ENCODE results near the gene PPP1R37. TPM values are rescaled to one million over a fixed set of nuclear protein-coding genes. Genes with fewer than 3 reads are reported as not detected.

The PPP1R37 gene
- total and polyA plus RNA-seq, 4 donors, result 1.8 to 10.4 (median 9.3) TPM

DNA sequence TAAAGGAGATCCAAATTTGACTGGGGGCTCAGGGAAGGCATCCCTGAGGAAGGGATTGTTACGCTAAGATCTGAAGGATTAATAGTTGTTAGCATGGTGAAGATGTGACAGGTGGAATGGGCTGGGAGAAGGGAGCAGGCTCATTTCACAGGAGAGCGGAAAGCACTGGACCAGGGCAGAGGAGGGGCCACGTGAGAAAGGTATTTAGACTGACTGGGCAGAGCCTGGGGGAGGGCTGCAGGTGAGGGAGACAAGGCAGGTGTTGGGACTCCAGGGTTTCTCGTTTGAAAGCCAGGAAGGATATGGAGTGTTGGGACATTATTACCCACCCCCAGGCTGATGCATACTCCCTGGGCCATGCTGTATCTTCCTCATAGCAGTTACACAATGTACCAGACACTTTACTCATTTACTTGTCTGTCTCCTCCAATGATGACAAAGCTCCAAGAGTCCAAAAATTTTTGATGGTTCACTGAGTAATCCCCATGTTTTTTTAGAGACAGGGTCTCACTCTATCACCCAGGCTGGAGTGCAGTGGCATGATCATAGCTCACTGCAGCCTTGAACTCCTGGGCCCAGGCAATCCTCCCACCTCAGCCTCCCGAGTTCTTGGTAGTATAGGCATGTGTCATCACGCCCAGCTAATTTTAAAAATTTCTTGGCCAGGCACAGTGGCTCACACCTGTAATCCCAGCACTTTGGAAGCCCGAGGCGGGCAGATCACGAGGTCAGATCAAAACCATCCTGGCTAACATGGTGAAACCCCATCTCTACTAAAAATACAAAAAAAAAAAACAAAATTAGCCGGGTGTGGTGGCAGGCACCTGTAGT is 82.8 kb downstream of the PPP1R37 start (continued):
- TF ChIP-seq SP1 (IDR thresholded peaks at IDR 0.05), result no peak
- no peak for TF ChIP-seq JUND (IDR thresholded peaks at IDR 0.05)

DNA sequence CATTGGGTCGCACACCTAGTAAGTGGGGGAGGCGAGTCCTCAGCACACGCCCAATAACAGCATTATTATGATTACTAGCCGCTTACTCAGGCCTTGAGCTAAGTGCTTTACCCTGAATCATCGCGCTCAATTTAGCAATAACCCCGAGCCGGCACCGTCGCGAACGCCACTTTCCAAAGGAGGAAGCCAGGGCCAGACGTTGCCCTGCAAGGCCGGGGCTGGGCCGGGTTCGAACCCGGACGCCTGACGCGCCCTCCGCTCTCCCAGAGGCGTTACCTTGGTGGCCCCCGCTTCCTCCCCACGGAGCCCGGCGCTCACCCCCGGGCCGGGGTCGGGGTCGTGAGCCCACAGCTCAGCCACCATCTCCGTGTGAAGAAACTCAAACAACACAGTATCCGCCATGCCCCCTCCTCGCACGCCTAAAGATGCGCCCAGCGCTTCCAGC is 84.9 kb downstream of the PPP1R37 start, which contains the start of gene TRAPPC6A:
Gene TRAPPC6A, minus strand, starts transcription at position 421 of the 445 bp plus-strand sequence. Its CDS starts 19 bp downstream, at position 402.
- no peak for DNase-seq (ENCODE audit: low spot score)
- Histone ChIP-seq H3K9ac (ENCODE audit: low read depth in 1 of 2, low read length in 2 of 2) (peak within 1 kb of the TSS; percentile 47 to 73), H3K4me3 (ENCODE audit: low read depth in 1 of 3, low read length in 3 of 3) (peak within 1 kb of the TSS; percentile 79 to 98 (median 79)), H3K27ac (ENCODE audit: low read depth in 1 of 2, low read length in 2 of 2) (peak within 1 kb of the TSS; percentile 78 to 96), H3K9me3 (ENCODE audit: control insufficient read depth in 4 of 4, low read length in 3 of 4) (no peaks in the 10 kb centered on the region), H3K4me1 (ENCODE audit: control insufficient read depth in 4 of 4, insufficient read depth in 4 of 4, low read length in 3 of 4) (peaks cover 8 to 34% (median 23%) of the 10 kb centered on the region in 4 donors), H3K36me3 (ENCODE audit: control insufficient read depth in 4 of 4, insufficient read depth in 3 of 4, low read depth in 1 of 4, low read length in 3 of 4) (peaks cover 0 to 1% (median 0%) of the 10 kb centered on the region in 4 donors), H3K27me3 (ENCODE audit: control insufficient read depth in 4 of 4, insufficient read depth in 4 of 4, low read length in 3 of 4) (no peaks in the 10 kb centered on the region)
- under 1% methylated on average over 36 of the region's 36 CpGs for WGBS
- TF ChIP-seq, protein P1, sequence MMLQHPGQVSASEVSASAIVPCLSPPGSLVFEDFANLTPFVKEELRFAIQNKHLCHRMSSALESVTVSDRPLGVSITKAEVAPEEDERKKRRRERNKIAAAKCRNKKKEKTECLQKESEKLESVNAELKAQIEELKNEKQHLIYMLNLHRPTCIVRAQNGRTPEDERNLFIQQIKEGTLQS (IDR thresholded peaks at IDR 0.05), result no peak
- no peak for TF ChIP-seq TAF1 (conservative IDR thresholded peaks at IDR 0.05)
- no peak for TF ChIP-seq NR2F2 (IDR thresholded peaks at IDR 0.05)

DNA sequence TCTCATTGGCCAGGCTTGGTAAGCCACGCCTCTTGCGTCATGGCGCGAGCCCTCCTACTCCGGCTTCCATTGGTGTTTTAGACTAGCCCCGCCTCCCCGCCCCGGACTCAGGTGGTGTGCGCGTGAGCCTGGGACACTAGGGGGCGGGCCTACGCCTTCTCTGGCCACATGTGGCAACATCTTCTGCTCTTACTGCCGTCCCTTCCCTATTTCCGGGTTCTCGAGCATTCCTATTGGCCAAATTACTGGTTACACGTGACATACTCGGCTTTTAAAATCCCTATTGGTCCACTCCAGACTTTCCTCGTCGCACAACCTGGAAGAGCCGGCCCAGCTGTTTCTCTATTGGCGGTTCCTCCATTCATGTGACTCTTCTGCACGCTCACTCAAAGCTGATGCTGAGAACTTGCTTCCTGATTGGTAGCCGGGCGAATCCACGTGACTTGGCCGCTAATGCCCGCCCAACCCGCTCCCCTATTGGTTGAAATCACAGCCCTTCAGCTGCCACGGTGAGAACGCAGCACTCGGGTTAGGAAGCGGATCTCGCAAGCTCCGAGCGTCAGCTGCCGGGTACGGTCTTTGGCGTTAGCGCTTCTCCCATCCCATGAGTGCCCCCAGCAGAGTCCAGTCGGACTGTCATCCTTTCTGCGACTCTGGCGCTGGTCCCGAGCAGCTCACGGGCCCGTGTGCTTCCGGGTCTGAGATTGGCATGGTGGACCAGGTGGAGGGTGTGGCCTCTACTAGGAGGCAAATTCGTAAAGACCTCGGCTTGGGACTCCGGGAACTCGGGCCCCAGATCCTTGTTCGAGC is 85.5 kb downstream of the PPP1R37 start, which contains the start of gene BLOC1S3:
Gene BLOC1S3, plus strand, starts transcription at position 523 of the 810 bp plus-strand sequence. CDS start 513 bp downstream, outside the sequence.
- H3K27ac ChIP-seq (ENCODE audit: low read depth in 1 of 2, low read length in 2 of 2), result peak within 1 kb of the TSS; percentile 78 to 96
- H3K36me3 ChIP-seq (ENCODE audit: control insufficient read depth in 4 of 4, insufficient read depth in 3 of 4, low read depth in 1 of 4, low read length in 3 of 4), result peaks cover 0 to 1% (median 0%) of the 10 kb centered on the region in 4 donors
- peak within 1 kb of the TSS; percentile 47 to 73 for H3K9ac ChIP-seq (ENCODE audit: low read depth in 1 of 2, low read length in 2 of 2)
- peak; percentile 99 for DNase-seq (ENCODE audit: low spot score)
- peak within 1 kb of the TSS; percentile 79 to 98 (median 79) for H3K4me3 ChIP-seq (ENCODE audit: low read depth in 1 of 3, low read length in 3 of 3)
- TF ChIP-seq, protein P2, sequence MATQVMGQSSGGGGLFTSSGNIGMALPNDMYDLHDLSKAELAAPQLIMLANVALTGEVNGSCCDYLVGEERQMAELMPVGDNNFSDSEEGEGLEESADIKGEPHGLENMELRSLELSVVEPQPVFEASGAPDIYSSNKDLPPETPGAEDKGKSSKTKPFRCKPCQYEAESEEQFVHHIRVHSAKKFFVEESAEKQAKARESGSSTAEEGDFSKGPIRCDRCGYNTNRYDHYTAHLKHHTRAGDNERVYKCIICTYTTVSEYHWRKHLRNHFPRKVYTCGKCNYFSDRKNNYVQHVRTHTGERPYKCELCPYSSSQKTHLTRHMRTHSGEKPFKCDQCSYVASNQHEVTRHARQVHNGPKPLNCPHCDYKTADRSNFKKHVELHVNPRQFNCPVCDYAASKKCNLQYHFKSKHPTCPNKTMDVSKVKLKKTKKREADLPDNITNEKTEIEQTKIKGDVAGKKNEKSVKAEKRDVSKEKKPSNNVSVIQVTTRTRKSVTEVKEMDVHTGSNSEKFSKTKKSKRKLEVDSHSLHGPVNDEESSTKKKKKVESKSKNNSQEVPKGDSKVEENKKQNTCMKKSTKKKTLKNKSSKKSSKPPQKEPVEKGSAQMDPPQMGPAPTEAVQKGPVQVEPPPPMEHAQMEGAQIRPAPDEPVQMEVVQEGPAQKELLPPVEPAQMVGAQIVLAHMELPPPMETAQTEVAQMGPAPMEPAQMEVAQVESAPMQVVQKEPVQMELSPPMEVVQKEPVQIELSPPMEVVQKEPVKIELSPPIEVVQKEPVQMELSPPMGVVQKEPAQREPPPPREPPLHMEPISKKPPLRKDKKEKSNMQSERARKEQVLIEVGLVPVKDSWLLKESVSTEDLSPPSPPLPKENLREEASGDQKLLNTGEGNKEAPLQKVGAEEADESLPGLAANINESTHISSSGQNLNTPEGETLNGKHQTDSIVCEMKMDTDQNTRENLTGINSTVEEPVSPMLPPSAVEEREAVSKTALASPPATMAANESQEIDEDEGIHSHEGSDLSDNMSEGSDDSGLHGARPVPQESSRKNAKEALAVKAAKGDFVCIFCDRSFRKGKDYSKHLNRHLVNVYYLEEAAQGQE (IDR thresholded peaks at IDR 0.05), result peak; percentile 36
- TF ChIP-seq, protein P1 (IDR thresholded peaks at IDR 0.05), result no peak
- peak; percentile 90 for TF ChIP-seq YY1 (IDR thresholded peaks at IDR 0.05)
- peak; percentile 96 for TF ChIP-seq SP1 (IDR thresholded peaks at IDR 0.05)
- TF ChIP-seq, protein P3, sequence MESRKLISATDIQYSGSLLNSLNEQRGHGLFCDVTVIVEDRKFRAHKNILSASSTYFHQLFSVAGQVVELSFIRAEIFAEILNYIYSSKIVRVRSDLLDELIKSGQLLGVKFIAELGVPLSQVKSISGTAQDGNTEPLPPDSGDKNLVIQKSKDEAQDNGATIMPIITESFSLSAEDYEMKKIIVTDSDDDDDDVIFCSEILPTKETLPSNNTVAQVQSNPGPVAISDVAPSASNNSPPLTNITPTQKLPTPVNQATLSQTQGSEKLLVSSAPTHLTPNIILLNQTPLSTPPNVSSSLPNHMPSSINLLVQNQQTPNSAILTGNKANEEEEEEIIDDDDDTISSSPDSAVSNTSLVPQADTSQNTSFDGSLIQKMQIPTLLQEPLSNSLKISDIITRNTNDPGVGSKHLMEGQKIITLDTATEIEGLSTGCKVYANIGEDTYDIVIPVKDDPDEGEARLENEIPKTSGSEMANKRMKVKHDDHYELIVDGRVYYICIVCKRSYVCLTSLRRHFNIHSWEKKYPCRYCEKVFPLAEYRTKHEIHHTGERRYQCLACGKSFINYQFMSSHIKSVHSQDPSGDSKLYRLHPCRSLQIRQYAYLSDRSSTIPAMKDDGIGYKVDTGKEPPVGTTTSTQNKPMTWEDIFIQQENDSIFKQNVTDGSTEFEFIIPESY (IDR thresholded peaks at IDR 0.05), result no peak
- peak; percentile 70 to 77 for TF ChIP-seq EGR1 (IDR thresholded peaks at IDR 0.05; ENCODE audit: low read depth in 2 of 2)
- TF ChIP-seq NR2F2 (IDR thresholded peaks at IDR 0.05), result no peak
- peak; percentile 57 for TF ChIP-seq TAF1 (conservative IDR thresholded peaks at IDR 0.05)
- peak; percentile 2 to 35 for TF ChIP-seq RAD21 (IDR thresholded peaks at IDR 0.05)
- TF ChIP-seq HNF4G (IDR thresholded peaks at IDR 0.05), result no peak
- TF ChIP-seq GABPA (IDR thresholded peaks at IDR 0.05 in 1 of 2, conservative IDR thresholded peaks at IDR 0.05 in 1 of 2), result peak in 1 of 2 donors; percentile 82
- TF ChIP-seq HNF4A (conservative IDR thresholded peaks at IDR 0.05), result peak; percentile 23 to 29
- TF ChIP-seq, protein P4, sequence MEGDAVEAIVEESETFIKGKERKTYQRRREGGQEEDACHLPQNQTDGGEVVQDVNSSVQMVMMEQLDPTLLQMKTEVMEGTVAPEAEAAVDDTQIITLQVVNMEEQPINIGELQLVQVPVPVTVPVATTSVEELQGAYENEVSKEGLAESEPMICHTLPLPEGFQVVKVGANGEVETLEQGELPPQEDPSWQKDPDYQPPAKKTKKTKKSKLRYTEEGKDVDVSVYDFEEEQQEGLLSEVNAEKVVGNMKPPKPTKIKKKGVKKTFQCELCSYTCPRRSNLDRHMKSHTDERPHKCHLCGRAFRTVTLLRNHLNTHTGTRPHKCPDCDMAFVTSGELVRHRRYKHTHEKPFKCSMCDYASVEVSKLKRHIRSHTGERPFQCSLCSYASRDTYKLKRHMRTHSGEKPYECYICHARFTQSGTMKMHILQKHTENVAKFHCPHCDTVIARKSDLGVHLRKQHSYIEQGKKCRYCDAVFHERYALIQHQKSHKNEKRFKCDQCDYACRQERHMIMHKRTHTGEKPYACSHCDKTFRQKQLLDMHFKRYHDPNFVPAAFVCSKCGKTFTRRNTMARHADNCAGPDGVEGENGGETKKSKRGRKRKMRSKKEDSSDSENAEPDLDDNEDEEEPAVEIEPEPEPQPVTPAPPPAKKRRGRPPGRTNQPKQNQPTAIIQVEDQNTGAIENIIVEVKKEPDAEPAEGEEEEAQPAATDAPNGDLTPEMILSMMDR (IDR thresholded peaks at IDR 0.05; ENCODE audit: low read depth, low read length, missing input control), result peak; percentile 41
- TF ChIP-seq FOXA1 (IDR thresholded peaks at IDR 0.05), result peak; percentile 58
- TF ChIP-seq, protein P5, sequence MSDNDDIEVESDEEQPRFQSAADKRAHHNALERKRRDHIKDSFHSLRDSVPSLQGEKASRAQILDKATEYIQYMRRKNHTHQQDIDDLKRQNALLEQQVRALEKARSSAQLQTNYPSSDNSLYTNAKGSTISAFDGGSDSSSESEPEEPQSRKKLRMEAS (IDR thresholded peaks at IDR 0.05), result peak; percentile 100
- peak in 1 of 2 donors; percentile 58 for TF ChIP-seq JUND (IDR thresholded peaks at IDR 0.05)
- peak; percentile 35 to 42 for TF ChIP-seq RXRA (IDR thresholded peaks at IDR 0.05)
- TF ChIP-seq FOXA2 (IDR thresholded peaks at IDR 0.05), result no peak
- no peaks in the 10 kb centered on the region for H3K9me3 ChIP-seq (ENCODE audit: control insufficient read depth in 4 of 4, low read length in 3 of 4)
- WGBS, result under 1% methylated on average over 51 of the region's 51 CpGs
- H3K4me1 ChIP-seq (ENCODE audit: control insufficient read depth in 4 of 4, insufficient read depth in 4 of 4, low read length in 3 of 4), result peaks cover 8 to 34% (median 23%) of the 10 kb centered on the region in 4 donors
- H3K27me3 ChIP-seq (ENCODE audit: control insufficient read depth in 4 of 4, insufficient read depth in 4 of 4, low read length in 3 of 4), result no peaks in the 10 kb centered on the region
